Caco-2 (cell line): Measurements from ENCODE around the gene BAZ1A. TPM values are rescaled to one million over a fixed set of nuclear protein-coding genes. Genes with fewer than 3 reads are reported as not detected.
A peak's percentile ranks its signal among the peaks of the same experiment; 100 is the strongest.

ENCODE experiments used
- BruUV-seq: library from RNA; stranded (reverse); fragments of 400-500 nt; replicated peaks from 2 replicates; lab custom pipeline; 2021; lab: Mats Ljungman, UMichigan
- CTCF ChIA-PET: fragments of 300-600 bp; sonication (Branson Sonifier 250); formaldehyde crosslinking; loops from one replicate; lab custom pipeline; 2022; ENCODE audit warnings: antibody characterized with exemption; lab: Charles Lee
- POLR2A ChIA-PET: fragments of 300-600 bp; sonication (Branson Sonifier 250); formaldehyde crosslinking; loops from one replicate; lab custom pipeline; 2022; ENCODE audit warnings: antibody characterized with exemption; lab: Charles Lee
- DNase-seq, 2 experiments: peaks; one replicate each; pipeline versions ENCODE4 v3.0.0 to v3.0.0-alpha.2; 2020 to 2022
- H3K27me3 ChIP-seq: replicated peaks from 2 replicates; pipeline ENCODE4 v1.6.0; 2011; ENCODE audit warnings: low read length; ENCODE audit not compliant: control insufficient read depth, insufficient read depth
- H3K36me3 ChIP-seq: 2 replicates; pipeline ENCODE4 v1.5.1; 2011; ENCODE audit warnings: low read length; ENCODE audit not compliant: control insufficient read depth, insufficient read depth
- H3K4me1 ChIP-seq: fragments of 250-450 bp; sonication (Bioruptor Pico); 2 replicates; pipeline ENCODE4 v1.5.1; 2020; ENCODE audit warnings: mild to moderate bottlenecking
- H3K4me3 ChIP-seq: 2 replicates; pipeline ENCODE4 v1.5.1; 2011; ENCODE audit warnings: low read depth, mild to moderate bottlenecking, control low read depth, low read length
- H3K9me3 ChIP-seq: fragments of 250-450 bp; sonication (Bioruptor Pico); 2 replicates; pipeline ENCODE4 v1.5.1; 2020; ENCODE audit warnings: mild to moderate bottlenecking, moderate library complexity
- H3K27ac Mint-ChIP-seq: one replicate; pipeline ENCODE4 v1.8.0; 2022; ENCODE audit warnings: mixed read lengths; ENCODE audit not compliant: unreplicated experiment
- H3K27me3 Mint-ChIP-seq: one replicate; pipeline ENCODE4 v1.8.0; 2022; ENCODE audit warnings: mixed read lengths; ENCODE audit not compliant: insufficient read depth, unreplicated experiment
- H3K36me3 Mint-ChIP-seq: one replicate; pipeline ENCODE4 v1.8.0; 2022; ENCODE audit warnings: mild to moderate bottlenecking, mixed read lengths; ENCODE audit not compliant: insufficient read depth, unreplicated experiment
- H3K4me1 Mint-ChIP-seq: one replicate; pipeline ENCODE4 v1.8.0; 2022; ENCODE audit warnings: low read depth, mixed read lengths; ENCODE audit not compliant: unreplicated experiment
- H3K4me3 Mint-ChIP-seq: one replicate; pipeline ENCODE4 v1.8.0; 2022; ENCODE audit warnings: mild to moderate bottlenecking, moderate library complexity, mixed read lengths; ENCODE audit not compliant: unreplicated experiment
- H3K9me3 Mint-ChIP-seq: one replicate; pipeline ENCODE4 v1.8.0; 2022; ENCODE audit warnings: mixed read lengths; ENCODE audit not compliant: unreplicated experiment
- intact Hi-C: fragments of 100-400 bp; cut with micrococcal nuclease; formaldehyde crosslinking; loops from one replicate; pipeline ENCODE4 v1.10.0; 2022; ENCODE audit not compliant: unreplicated experiment
- total RNA-seq: library from RNA; stranded (reverse); gene quantifications from 2 replicates; pipeline ENCODE4 v1.2.3, GENCODE V29; 2022
- TF ChIP-seq, protein P1 (sequence below), 2 experiments: fragments of 200-600 bp in 1 of 2; IDR thresholded peaks; 1 replicate in 1 of 2; 2 replicates in 1 of 2; pipeline versions ENCODE4 v1.5.1 to v1.8.0; 2011 to 2022; ENCODE audit warnings: antibody characterized with exemption in 1 of 2, control low read depth in 1 of 2, inconsistent platforms in 1 of 2, low read depth in 1 of 2, low read length in 1 of 2, mild to moderate bottlenecking in 1 of 2, moderate library complexity in 1 of 2; ENCODE audit not compliant: insufficient read depth in 1 of 2, severe bottlenecking in 1 of 2, unreplicated experiment in 1 of 2

BAZ1A gene
- total RNA-seq, 1 experiment from 2014 or later, result 26.1 TPM

DNA sequence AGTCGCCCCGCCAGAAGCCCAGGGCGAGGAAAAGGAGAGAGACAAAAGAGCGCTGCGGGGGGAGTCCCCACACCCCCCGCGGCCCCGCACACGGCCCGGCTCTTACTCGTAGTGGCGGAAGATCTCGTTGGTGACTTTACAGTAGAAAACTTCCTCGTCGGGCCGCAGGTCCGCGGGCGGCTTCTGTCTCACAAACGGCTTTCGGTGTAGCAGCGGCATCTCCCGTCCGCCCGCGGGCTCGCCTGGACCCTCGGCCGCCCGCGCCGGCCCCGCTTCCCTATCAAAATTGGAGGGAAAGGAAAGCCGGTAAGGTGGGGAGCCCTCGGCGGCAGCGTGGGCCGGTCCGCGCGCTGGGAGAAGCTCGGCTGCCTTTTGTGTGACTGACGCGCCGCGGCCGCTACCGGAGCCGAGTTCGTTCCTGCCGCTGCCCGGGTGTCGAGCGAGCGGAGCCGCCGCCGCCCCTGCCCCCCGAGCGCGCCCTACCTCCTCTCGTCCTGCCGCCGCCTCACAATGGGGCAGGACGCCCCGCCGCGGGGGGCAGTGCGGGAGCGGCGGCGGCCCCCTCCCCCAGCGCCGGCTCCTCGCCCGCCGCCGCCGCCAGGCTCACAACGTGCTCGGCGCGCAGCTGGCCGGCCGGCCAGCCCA, 652 bp downstream of the BAZ1A start:
- H3K27me3 ChIP-seq, result no peaks in the 10 kb centered on the region
- H3K4me3 Mint-ChIP-seq, result peak overlapping the region; percentile 99
- peak; percentile 59 to 66 for DNase-seq
- no peaks in the 10 kb centered on the region for H3K36me3 ChIP-seq
- CTCF ChIA-PET, result interaction anchor here (0.9 to 1.3 kb wide), 4 partner anchors 85 to 418 kb away, joined by 3 to 5 read pairs (median 4); partner anchors contain the start of genes PSMA6 and SRP54
- no peaks in the 10 kb centered on the region for H3K9me3 Mint-ChIP-seq
- POLR2A ChIA-PET, result interaction anchor here (0.5 to 1.2 kb wide), 8 partner anchors 25 to 416 kb away, joined by 3 to 8 read pairs (median 4); partner anchors contain the start of gene SRP54
- no peaks in the 10 kb centered on the region for H3K9me3 ChIP-seq
- TF ChIP-seq, protein P1, sequence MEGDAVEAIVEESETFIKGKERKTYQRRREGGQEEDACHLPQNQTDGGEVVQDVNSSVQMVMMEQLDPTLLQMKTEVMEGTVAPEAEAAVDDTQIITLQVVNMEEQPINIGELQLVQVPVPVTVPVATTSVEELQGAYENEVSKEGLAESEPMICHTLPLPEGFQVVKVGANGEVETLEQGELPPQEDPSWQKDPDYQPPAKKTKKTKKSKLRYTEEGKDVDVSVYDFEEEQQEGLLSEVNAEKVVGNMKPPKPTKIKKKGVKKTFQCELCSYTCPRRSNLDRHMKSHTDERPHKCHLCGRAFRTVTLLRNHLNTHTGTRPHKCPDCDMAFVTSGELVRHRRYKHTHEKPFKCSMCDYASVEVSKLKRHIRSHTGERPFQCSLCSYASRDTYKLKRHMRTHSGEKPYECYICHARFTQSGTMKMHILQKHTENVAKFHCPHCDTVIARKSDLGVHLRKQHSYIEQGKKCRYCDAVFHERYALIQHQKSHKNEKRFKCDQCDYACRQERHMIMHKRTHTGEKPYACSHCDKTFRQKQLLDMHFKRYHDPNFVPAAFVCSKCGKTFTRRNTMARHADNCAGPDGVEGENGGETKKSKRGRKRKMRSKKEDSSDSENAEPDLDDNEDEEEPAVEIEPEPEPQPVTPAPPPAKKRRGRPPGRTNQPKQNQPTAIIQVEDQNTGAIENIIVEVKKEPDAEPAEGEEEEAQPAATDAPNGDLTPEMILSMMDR (IDR thresholded peaks at IDR 0.05; ENCODE audit: insufficient read depth in 1 of 2, low read depth in 1 of 2, low read length in 1 of 2, severe bottlenecking in 1 of 2, unreplicated experiment in 1 of 2), result no peak
- H3K36me3 Mint-ChIP-seq, result peaks cover 18% of the 10 kb centered on the region
- no peaks in the 10 kb centered on the region for H3K4me1 ChIP-seq
- intact Hi-C loops, result loop anchor here (5.0 to 10.0 kb wide), 3 partner anchors 83 to 200 kb away; partner anchors contain the start of gene FAM177A1
- peak overlapping the region; percentile 98 for H3K27ac Mint-ChIP-seq
- no peaks in the 10 kb centered on the region for H3K27me3 Mint-ChIP-seq
- H3K4me3 ChIP-seq, result peak overlapping the region; percentile 72
- BruUV-seq, result no TSS peak
- H3K4me1 Mint-ChIP-seq, result no peaks in the 10 kb centered on the region

DNA sequence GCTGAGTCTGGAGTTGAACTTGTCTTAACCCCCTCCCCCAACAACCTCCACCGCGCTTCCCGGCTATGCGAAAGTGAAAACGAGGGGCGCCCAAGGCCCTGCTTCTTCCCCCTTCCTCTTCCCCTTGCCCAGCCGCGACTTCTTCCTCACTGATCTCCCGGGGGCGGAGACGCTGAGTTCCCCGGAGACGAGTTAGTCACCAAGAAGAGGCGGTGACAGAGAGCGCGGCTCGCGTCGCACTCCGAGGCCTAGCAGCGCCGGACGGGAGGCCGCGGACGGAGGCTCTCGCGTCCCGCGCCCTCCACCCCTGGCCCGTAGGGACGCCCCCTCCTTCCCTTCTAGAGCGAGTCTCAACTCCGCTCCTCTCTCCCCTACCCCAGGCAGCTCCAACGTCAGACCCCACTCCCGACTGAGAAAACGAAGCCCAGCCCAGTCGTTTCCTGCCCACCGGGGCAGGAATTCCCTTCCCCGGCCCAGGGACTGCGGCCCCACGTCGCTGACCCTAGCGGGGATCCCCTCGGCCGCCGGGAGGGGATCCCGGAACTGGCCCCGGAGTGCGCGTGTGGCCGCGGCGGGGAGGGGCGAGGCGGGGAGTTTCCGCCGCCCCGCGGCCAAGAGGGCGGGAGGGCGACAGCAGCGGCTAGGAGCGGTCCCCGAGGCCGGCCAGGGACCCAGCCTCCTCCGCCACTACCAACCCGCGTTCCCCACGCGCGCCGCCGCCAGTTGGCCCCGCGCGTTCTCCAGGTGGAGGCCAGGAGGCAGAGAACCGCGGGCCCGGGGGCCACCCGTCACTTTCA, 1.4 kb downstream of the BAZ1A start:
- ChIA-PET CTCF (interaction anchor here (1.0 kb wide), 1 partner anchor 172 kb away, joined by 6 read pairs; the partner anchor contains the start of gene FAM177A1), POLR2A (interaction anchor here (0.7 to 1.0 kb wide), 3 partner anchors 16 to 172 kb away, joined by 3 to 4 read pairs (median 4); partner anchors contain the start of gene FAM177A1)
- H3K27me3 ChIP-seq, result no peaks in the 10 kb centered on the region
- intact Hi-C loops, result loop anchor here (1.0 to 10.0 kb wide), 3 partner anchors 109 to 199 kb away; partner anchors contain the start of genes FAM177A1 and SRP54
- BruUV-seq, result no TSS peak
- Mint-ChIP-seq H3K27me3 (no peaks in the 10 kb centered on the region), H3K4me3 (peak overlapping the region; percentile 99), H3K36me3 (peaks cover 18% of the 10 kb centered on the region), H3K4me1 (no peaks in the 10 kb centered on the region), H3K27ac (peak overlapping the region; percentile 98), H3K9me3 (no peaks in the 10 kb centered on the region)
- no peaks in the 10 kb centered on the region for H3K4me1 ChIP-seq
- TF ChIP-seq, protein P1 (IDR thresholded peaks at IDR 0.05; ENCODE audit: insufficient read depth in 1 of 2, low read depth in 1 of 2, low read length in 1 of 2, severe bottlenecking in 1 of 2, unreplicated experiment in 1 of 2), result no peak
- no peaks in the 10 kb centered on the region for H3K36me3 ChIP-seq
- peak; percentile 76 to 80 for DNase-seq
- H3K9me3 ChIP-seq, result no peaks in the 10 kb centered on the region
- H3K4me3 ChIP-seq, result peak overlapping the region; percentile 72
